Activated CD8-positive, alpha-beta memory T cell treated with anti-CD3 and anti-CD28 coated beads for 36 hours (primary cell): ENCODE measurements around the gene ADGRV1. TPM values are rescaled to one million over a fixed set of nuclear protein-coding genes. Genes with fewer than 3 reads are reported as not detected.
"Not testable (repeated sequence)": the region's sequence is repeated elsewhere in the genome, so short reads cannot be mapped to it uniquely, and the experiment has no call there.

Experiments used
- CTCF ChIA-PET: fragments of 350-600 bp; sonication (Branson Sonifier 250); formaldehyde crosslinking; loops from one replicate; lab custom pipeline; 2021; ENCODE audit warnings: antibody characterized with exemption; lab: Charles Lee
- POLR2A ChIA-PET: fragments of 350-600 bp; sonication (Branson Sonifier 250); formaldehyde crosslinking; loops from one replicate; lab custom pipeline; 2021; ENCODE audit warnings: antibody characterized with exemption; lab: Charles Lee
- total RNA-seq, 2 experiments: library from RNA; stranded (reverse); gene quantifications; one replicate each; pipeline ENCODE4 v1.2.3, GENCODE V29; 2021

ADGRV1 gene
- total RNA-seq, 2 experiments from 2014 or later, result 0.34 TPM; not detected in 1

DNA sequence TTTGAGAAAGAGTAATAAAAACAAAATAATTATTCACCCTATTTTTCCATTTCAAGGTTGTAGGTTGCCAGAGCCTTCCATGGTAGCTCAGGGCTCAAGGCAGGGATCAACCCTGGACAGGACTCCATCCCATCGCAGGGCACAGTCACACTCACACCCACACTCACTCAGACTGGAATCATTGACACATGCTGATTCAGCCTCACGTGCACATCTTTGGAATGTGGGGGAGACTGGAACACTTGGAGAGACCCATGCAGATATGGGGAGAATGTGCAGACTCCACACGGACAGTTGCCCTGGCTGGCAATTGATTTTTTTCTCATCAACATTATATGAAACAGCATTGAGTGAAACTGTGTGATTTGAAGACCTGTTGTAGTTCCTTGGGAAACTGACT, 234.1 kb downstream of the ADGRV1 start:
- CTCF ChIA-PET, result no interaction called here
- POLR2A ChIA-PET, result no interaction called here

DNA sequence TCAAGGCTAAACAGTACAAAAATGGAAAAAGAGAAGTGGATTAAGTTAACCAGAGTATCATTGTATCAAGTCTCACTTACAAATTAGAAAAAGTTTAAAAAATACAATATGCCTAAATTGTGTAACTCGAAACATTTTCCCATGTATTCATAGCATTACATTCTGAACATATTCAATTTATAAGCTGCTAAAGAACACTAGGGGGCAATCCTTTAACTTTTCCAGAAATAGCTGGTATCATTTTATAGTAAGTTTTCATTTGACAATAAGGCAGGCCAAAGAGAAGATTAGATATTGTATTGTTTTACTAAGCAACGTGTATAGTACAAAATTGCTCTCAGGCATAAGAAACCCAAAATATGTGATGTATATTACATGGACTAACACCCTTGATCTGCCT, 234.6 kb downstream of the ADGRV1 start:
- ChIA-PET CTCF (no interaction called here), POLR2A (no interaction called here)

DNA sequence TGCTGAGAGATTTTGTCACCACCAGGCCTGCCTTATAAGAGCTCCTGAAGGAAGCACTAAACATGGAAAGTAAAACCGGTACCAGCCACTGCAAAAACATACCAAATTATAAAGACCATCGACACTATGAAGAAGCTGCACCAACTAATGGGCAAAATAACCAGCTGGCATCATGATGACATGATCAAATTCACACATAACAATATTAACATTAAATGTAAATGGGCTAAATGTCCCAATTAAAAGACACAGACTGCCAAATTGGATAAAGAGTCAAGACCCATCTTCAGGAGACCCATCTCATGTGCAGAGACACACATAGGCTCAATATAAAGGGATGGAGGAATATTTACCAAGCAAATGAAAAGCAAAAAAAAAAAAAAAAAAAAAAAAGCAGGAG, 238.3 kb downstream of the ADGRV1 start:
- CTCF ChIA-PET, result interaction anchor here (0.6 kb wide), 1 partner anchor 298 kb away, joined by 3 read pairs; no protein-coding TSS in a partner anchor
- POLR2A ChIA-PET, result not testable (repeated sequence)

DNA sequence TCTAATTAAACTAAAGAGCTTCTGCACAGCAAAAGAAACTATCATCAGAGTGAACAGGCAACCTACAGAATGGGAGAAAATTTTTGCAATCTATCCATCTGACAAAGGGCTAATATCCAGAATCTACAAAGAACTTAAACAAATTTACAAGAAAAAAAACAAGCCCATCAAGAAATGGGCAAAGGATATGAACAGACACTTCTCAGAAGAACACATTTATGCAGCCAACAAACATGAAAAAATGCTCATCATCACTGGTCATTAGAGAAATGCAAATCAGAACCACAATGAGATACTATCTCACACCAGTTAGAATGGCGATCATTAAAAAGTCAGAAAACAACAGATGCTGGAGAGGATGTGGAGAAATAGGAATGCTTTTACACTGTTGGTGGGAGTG, 241.5 kb downstream of the ADGRV1 start:
- POLR2A ChIA-PET, CTCF ChIA-PET: not testable (repeated sequence)

DNA sequence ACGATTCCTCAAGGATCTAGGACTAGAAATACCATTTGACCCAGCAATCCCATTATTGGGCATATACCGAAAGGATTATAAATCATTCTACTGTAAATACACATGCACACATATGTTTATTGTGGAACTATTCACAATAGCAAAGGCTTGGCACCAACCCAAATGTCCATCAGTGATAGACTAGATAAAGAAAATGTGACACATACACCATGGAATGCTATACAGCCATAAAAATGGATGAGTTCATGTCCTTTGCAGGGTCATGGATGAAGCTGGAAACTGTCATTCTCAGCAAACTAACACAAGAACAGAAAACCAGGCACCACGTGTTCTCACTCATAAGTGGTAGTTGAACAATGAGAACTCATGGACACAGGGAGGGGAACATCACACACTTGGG, 241.9 kb downstream of the ADGRV1 start:
- POLR2A ChIA-PET, CTCF ChIA-PET: not testable (repeated sequence)

DNA sequence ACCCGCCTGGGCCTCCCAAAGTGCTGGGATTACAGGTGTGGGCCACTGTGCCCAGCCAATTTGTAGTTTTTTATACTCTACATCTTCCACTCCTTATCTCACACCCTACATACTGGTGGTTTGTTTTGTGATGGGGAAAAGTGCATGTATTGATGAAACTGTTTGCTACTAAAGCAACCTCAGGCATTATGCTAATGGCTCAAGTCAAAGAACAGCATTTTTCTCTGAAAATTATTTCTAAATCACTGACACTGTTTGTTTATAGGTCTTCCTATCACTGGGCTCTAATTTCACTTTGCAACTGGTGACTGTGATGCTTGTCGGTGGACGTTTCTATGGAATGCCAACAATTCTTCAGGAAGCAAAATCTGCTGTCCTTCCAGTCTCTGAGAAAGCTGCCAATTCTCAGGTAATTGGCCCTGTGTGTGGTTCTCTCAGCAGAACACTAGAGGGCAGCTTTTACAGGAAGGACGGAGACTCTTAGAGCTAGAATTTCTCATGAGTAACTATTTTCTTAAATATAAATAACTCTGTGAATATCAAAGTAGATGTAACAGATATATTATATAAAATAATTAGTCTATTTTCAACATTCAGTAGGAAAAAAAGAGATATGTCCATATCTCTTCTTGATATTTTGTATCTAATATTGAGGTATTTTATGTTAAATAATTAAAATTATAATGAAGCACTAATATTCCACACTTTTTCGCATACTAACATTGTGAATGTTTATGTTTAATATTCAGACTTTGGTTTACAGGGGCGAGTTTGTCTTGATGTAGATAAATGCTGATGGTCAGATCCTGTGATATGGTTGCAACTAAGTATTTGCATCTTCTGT, 244.1 kb downstream of the ADGRV1 start:
- ChIA-PET CTCF (no interaction called here), POLR2A (no interaction called here)

DNA sequence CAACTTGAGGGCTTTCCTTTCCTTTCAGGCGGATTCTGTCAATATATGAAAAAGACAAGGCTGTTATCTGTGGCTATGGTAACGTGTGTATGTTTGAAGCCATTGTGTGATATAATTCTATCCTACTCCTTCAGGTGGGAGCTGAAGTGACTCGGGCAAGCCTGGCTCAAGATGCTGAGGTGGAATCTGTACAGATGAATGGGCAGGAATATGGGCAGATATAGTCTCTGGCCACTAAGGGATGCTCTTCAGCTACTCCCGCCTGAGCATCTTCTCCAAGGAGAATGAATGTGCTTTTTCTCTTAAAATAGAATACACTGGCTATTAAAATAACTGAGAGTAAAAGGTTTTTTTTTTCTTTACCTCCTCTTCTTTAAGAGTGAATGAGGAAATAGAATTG, 244.8 kb downstream of the ADGRV1 start:
- ChIA-PET POLR2A (no interaction called here), CTCF (no interaction called here)

DNA sequence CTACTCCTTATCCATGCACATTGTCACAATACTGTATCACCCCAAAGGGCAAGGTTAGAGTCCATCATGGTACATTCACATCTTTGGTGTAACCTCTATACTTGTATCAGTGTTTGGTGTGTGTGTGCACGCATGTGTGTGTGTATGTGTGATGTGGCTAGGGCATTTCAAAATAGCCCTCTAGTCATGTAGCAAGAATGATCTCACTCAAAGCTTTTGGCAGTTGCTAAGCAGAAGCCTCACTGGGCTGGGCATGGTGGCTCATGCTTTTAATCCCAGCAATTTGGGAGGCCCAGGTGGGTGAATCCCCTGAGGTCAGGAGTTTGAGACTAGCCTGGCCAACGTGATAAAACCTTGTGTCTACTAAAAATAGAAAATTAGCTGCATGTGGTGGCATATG, 245.3 kb downstream of the ADGRV1 start:
- CTCF ChIA-PET, result no interaction called here

DNA sequence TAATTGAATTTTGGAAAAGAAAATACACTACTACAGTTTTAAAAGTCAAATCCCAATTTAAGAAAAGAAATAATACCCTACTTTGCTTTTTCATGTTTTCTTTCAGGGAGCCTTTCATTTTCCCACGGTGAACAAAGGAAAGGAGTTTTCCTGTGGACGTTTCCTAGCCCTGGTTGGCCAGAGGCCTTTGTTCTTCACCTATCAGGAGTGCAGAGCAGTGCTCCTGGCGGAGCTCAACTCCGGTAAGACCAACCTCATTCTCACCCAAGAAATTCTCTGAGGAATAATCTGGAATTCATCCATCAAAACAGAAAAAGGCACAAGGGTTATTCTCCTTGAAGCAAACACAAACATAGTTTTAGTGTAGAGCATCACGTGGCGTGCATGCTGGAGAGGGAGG, 248.9 kb downstream of the ADGRV1 start:
- ChIA-PET POLR2A (no interaction called here), CTCF (no interaction called here)

More for the DNA sequence above, 245.3 kb downstream of the ADGRV1 start:
- POLR2A ChIA-PET, result no interaction called here

DNA sequence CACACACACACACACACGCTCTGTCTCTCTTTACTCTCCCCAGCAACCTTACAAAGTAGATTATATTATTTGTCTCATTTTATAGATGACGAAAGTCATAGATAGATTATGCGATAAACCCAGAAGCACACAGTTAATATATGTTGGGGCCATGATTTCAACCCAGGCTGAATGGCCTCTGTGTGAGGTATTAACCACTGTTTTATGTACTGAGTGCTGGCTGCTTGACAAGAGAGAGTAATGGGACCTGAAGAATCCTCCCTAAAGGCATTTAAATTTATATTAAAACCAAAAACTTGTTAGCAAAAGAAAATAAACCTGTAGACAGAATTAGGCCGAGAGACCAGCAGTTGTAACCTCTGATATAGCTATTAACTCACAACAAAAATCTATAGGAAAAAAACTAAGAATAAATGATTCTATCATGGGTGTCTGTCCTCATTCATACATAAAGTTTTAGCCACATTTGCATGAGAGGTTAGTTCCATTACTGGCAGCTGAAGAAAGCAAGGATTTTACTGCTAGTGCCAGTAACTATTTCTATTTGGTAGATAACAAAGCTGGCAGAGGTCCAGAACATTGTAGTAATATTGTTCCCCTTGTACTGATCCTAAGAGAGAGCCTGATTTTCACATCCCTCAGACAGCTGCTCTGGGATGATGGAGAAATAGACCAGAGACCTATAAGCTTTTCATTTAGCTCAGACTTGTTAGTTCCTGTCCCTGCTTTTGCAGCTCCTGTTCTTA, 250.9 kb downstream of the ADGRV1 start:
- ChIA-PET CTCF (no interaction called here), POLR2A (no interaction called here)

DNA sequence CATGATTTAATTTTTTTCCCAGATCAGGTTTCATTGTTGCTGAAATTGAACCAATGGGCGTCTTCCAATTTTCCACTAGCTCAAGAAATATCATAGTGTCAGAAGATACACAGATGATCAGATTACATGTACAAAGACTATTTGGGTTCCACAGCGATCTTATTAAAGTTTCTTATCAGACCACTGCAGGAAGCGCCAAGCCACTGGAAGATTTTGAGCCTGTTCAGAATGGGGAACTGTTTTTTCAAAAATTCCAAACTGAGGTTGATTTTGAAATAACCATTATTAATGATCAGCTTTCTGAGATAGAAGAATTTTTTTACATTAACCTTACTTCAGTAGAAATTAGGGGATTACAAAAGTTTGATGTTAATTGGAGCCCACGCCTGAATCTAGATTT, 251.6 kb downstream of the ADGRV1 start:
- ChIA-PET CTCF (no interaction called here), POLR2A (no interaction called here)

DNA sequence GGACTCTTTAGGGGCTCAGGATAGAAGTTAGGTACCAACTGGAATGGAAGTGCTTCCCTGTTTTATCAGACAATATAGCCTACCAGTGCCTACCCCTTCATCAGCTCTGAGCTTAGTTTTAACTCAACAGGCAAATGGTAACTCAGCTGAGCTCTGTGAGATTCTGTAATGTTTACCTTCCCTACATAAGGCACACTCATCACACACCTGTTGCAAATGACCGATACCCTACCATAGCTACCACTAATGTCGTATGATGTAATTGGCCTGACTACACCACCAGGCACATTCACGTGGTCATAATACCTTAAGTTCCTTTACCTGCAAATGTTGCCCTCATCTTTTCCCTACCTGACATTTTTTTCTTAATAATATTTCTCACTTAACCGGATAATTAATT, 254.8 kb downstream of the ADGRV1 start:
- ChIA-PET POLR2A (no interaction called here), CTCF (no interaction called here)

DNA sequence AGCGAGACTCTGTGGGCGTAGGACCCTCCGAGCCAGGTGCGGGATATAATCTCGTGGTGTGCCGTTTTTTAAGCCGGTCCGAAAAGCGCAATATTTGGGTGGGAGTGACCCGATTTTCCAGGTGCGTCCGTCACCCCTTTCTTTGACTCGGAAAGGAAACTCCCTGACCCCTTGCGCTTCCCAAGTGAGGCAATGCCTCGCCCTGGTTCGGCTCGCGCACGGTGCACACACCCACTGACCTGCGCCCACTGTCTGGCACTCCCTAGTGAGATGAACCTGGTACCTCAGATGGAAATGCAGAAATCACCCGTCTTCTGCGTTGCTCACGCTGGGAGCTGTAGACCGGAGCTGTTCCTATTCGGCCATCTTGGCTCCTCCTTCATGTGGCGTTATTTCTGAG, 263.5 kb downstream of the ADGRV1 start:
- CTCF ChIA-PET, POLR2A ChIA-PET: not testable (repeated sequence)

DNA sequence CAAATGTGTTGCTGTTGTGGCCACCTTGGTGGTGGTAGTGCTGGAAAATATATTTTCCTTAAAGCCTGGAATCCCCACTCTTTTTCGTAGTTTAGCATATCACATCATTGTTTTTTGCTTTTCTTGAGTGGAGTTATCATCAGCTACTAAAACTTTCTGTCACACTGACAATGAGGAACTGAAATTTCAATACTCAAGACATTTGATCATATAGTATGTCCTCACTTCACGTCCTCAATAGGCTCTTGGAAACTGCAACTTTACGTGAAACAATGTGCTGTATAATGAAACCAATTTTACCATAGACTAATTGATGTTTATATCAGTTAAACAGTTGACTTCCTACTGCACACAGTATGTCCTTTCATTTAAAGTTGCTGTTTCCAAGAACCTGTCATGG, 265.8 kb downstream of the ADGRV1 start:
- POLR2A ChIA-PET, result no interaction called here
- CTCF ChIA-PET, result no interaction called here

DNA sequence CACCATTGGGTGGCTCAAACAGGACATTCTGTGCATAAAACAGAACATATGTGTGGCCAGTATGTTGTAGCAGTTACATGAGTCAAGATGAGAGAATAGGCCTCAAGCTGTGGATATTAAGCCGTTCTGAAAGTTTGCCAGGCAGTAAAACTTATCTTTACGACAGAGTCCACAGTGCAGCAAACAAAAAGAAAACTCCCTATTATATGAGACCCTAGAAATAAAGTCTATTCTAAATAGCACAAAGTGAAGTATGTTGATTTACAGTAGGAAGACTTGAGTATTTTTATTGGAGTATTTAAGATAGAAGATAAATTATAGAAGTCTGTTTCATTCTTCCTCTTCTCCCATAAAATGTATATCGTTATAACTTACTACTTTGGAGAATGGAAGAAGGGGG, 271.5 kb downstream of the ADGRV1 start:
- CTCF ChIA-PET, result no interaction called here
- POLR2A ChIA-PET, result no interaction called here

DNA sequence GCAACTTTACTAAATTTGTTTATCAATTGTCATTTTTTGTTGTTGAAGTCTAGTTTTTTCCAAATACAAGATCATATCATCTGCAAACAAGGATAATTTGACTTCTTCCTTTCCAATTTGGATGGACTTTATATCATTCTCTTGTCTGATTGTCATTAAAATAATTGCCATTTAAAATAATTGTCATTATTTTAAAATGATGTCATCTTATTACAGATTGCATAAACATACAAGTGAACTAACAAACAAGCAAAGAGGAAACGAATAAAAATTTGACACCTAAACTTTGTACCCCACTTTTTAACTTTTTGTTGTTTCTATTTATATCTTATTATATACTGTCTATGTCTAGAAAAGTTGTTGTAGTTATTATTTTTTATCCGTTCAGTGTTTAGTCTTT, 275.2 kb downstream of the ADGRV1 start:
- ChIA-PET CTCF (no interaction called here), POLR2A (no interaction called here)

DNA sequence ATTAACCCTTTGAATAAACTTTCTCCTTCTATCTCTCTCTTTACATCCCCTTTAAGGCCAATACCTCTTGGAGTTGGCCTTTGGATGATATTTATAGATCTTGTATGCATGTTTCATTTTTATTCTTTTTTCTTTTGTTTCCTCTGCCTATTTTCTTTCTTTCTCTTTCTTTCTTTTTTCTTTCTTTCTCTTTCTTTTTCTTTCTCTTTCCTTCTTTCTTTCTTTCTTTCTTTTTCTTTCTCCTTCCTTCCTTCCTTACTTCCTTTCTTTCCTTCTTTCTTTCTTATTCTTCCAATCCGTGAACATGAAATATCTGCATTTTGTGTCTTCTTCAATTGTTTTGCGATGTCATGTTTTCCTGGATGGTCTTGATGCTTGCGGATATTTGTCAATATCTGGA, 276.1 kb downstream of the ADGRV1 start:
- ChIA-PET CTCF (no interaction called here), POLR2A (no interaction called here)

DNA sequence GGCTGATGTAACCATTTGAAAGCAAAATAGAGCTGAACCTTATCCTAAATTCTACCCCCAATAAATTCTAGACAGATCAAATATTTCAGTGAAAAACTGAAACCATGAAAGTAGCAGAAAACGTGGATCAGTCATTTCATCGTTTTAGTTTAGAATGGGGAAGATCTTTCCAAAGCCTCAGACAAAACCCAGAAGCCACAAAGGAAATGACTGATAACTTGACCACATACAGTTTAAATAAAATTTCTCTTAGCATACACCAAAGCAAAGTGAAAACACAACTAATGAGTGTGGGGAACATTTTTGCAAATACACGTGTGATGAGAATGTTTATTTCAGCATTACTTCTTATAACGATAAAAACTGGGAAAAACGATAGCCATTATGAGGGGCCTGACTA, 284.8 kb downstream of the ADGRV1 start:
- POLR2A ChIA-PET, result no interaction called here
- CTCF ChIA-PET, result no interaction called here

DNA sequence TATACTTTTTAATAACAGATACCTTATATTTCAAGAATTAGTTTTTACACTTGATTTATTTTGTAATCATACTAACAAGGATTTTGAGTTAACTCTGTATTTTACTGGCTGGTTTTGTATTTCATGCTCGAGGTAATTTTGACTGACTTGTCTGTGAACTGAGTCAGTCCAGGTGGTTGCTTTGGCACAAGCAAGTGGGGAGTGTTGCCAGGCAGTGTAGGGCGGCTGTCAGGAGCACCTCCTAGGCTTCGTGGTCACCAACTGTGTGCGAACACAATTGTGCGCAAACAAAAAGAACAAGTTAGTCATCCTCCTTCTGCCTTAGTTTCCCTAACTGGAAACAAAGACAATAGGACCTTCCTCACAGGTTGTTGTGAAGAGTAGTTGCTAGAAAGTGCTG, 286.3 kb downstream of the ADGRV1 start:
- ChIA-PET CTCF (no interaction called here), POLR2A (no interaction called here)

DNA sequence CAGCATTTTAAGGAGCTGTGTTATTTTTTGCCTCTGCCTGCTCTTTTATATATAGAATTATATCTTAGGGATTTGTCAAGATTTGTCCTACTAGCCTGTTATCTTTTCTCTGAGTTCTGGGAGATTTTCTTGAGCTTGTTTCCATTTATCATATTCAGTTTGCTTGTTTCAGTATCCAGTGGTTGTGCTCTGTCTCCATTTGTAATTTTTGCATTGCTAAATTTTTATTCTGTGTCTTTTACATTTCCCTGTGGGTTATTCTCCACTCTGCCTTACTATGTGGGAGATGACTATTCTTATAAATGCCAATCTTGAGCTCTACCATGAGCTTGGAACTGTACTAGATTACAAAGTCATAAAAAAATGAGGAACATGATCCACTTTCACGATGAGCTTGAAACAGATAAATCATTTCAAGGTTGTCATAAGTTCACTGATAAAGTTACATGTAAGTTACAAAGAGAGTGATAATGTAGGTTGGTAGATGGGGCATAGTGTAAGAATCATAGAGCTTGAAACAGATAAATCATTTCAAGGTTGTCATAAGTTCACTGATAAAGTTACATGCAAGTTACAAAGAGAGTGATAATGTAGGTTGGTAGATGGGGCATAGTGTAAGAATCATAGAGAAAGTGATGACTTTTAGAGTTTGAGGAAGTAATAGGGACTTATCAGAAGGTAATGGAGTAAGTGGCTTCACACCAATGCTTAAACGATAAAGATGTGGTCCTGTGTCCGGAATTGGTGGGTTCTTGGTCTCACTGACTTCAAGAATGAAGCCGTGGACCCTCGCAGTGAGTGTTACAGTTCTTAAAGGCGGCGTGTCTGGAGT, 287.3 kb downstream of the ADGRV1 start:
- ChIA-PET CTCF (no interaction called here), POLR2A (no interaction called here)
